Measurements from ENCODE around the gene ELAVL4.
"Not testable (repeated sequence)": the region's sequence is repeated elsewhere in the genome, so short reads cannot be mapped to it uniquely, and the experiment has no call there.

The ELAVL4 gene

DNA sequence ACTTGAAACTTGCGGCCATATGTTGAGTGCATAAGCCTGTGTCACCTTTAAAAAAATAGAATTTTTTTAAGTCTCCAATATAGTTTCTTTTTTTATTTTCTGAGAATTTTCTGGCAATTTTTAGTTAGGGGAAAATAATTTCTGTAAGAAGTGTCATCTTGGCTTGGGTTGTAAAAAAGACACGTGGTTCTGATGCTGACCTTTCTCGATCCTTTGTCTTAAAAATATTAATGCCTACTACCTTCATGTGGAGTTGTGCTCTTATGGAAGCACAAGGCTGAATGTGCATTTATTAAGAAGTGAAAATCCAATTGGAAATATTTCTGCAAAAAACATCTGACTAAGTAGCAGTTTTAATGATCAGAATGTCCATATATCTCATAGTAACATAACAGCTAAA is 3.5 kb downstream of the ELAVL4 start:
- DNase-seq (ENCODE audit: extremely low read depth in 1 of 2, low read depth in 1 of 2) = no peak

DNA sequence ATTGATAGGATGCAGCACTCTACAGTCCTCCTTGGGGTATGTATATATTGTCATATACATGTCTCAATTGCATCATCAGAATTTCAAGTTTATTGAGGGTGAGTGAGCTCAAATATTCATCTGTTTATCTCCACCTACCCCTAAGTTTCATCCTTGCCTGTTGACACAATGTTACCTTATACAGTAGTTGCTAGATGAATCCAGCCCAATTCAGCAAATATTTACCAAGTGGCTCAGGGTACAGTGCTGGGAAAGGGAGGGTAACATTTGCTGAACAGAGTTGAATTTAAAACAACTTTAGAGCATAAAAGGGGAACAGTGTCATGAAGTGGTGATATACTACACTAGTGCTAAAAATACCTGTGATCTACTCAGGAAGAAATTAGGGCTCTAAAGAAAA is 14.4 kb downstream of the ELAVL4 start:
- DNase-seq (ENCODE audit: extremely low read depth in 1 of 2, low read depth in 1 of 2) = no peak

DNA sequence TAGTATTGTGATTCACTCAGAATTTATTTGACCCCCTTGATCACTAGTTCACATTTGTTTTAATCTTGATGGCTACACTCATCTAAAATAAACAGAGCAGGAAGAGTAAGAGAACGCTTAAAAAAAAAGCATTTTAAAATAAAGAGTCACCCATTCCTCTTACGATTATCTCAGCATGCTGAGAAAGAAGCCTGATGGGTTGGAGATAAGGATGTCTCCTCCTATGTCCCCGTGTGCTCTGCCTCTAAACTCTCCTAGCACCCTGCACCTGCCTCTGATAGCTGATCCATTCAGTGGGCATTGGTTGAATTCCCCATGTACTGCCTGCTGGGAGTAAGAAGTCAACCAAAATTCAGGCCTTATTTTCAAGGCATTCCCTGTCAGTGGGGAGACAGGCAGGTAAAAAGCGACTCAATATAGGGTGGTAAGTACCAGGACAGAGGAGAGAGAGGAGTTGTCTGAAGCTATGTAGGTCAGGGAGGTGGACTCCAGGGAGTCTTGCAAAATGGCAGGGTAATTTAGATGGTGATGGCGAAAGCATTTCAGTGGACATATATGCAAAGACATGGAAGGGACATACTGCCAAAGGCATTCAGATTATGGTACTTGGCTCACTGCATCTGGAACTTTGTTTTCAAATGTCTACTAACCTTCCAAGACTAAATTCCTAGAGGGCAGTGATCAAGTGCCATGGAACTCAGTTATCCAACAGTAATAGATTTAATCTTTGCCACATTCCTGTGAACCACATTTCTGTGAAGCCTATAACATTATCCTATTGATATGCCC is 18.4 kb downstream of the ELAVL4 start:
- DNase-seq (ENCODE audit: extremely low read depth in 1 of 2, low read depth in 1 of 2) = no peak

DNA sequence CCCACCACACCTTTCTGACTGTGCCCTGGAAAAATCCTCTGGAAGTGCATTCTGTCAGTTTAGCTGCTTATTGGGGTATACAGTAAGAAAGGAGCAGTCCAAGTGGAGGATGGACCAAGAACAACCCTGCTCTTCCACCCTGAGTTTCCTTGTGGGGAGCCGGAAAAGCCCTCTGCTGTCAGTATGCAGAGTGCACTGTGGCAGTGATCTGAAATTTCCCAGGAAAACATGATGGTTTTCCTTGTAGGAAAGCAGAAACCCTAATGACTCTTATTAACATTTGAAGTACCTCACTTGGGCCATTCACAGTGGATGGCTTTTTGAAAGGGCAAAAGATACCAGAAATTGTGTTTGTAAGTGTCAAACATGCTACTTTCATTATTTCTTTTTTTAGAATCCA is 20.5 kb downstream of the ELAVL4 start:
- DNase-seq (ENCODE audit: extremely low read depth in 1 of 2, low read depth in 1 of 2) = no peak

DNA sequence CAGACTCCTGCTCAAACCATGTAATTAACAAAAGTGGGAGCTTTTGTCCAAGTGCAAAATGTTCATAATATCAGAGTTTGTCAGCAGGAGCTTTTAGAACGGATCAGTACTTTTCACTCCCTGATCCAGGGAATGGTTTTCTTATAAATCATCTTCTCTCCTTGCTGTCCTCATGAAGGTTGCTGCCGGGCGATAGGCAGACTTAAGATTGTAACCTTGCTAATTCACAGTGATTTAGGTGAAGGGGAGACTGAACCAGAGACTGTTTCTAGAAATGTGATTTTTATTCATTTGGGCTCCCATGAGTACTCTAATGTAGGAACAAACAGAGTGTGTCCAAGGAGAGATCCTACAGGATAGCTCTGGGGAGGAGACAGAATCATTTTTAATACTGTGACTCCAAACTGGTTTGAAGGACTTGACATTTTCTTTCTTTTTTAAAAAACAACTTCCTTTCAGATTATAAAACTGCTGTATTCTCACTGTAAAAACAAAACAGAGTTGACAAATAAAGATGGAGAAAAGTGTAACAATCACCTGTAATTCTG is 23.7 kb downstream of the ELAVL4 start:
- no peak for DNase-seq (ENCODE audit: extremely low read depth in 1 of 2, low read depth in 1 of 2)

DNA sequence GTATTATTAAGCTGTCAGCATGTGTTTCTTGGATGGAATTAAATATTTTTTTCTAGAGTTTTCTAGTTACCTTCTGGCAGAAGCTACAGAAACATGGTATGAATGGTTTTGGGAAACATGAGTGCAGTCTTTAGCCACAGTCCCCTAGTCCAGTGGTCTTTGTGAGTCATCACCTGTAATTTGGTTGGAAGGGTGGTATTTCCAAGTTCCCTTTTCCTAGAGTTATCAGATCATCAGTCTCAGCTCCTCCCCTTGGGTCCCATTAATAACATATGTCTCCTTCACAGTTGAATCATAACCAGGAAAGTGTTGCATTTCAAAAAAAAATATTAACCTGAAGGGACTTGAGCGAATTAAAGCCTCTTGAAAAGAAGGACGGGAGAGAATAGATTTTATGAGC is 27.0 kb downstream of the ELAVL4 start:
- DNase-seq (ENCODE audit: extremely low read depth in 1 of 2, low read depth in 1 of 2) = no peak

DNA sequence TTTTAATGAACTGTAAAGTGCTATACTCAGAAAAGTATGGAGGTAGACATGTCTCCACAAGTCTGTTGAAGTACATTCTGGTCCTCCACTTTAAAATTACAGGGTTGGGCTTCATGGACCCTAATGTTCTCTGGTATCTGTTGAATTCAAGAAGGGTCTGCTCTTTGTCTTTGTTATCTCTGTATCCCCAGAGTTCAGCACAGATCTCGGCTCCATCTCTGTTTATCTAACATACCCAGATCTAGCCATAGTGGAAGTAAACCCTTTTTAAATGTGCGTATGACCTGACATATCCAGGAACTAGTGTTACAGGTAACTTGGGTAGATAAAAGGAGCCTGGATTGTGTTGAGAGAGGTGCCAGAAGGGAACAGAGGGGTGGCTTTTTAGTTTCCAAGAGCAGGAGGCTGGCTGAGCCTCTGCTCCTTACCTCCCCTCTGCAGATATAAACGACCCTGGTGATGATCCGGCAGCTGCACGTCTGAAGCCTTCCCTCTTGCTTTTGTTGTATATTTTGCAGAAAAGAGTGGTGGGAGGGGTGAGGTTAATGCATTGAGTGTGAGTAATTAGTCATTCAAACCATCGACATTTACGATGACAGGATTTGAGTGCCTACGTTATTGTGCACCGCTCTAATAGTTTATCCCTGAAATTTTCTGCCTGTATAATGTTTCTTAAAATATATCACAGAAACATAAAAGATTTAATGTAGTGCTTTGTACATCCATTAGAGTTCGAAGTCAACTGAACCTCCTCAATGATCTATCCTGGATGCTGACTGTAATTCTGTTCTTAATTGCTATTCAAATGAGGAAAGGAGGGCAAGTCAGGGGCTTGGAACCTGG is 30.8 kb downstream of the ELAVL4 start:
- no peak for DNase-seq (ENCODE audit: extremely low read depth in 1 of 2, low read depth in 1 of 2)

DNA sequence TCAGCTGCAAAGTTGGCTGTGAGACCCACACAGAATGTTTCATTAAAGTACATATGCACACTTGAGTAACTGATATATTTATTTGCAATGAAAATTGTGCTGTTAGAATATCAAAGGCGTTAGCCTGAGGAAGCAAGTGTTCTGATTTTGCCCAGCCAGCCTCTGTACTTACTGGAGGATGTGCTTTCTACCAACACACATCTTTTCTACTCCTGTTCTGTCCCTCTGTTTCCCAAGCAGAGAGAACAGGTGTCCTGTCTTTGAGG is 31.4 kb downstream of the ELAVL4 start:
- no peak for DNase-seq (ENCODE audit: extremely low read depth in 1 of 2, low read depth in 1 of 2)

DNA sequence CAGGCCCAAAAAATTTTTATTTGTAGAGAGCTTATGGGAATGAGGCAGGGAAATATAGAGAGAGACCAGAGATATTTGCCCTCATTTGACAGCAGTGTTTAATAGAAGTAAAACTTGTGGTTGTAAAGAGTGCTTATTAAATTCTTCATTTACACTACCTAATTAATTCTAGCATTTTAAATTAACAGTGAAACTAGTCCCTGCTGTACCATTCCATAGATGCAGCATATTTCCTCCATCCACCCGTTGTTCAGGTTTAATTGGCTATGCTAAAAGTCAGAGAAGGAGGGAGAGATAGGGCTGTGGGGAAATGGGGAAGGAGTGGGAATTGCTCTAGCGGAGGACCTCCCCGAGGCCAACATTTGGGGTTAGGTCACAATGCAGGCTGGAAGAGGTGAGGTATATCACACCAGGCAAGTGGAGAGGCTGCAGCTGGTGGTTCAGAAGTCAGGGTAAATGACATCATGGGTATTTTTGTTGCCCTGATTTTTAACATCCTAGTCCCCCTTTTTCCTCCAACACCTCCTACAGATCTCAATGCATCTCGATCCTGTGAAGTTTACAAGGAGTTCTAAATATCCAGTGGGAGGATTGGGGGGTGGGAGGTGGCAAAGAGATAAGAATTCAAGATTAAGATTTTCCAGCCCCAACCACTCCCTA is 38.6 kb downstream of the ELAVL4 start:
- no peak for DNase-seq (ENCODE audit: extremely low read depth in 1 of 2, low read depth in 1 of 2)

DNA sequence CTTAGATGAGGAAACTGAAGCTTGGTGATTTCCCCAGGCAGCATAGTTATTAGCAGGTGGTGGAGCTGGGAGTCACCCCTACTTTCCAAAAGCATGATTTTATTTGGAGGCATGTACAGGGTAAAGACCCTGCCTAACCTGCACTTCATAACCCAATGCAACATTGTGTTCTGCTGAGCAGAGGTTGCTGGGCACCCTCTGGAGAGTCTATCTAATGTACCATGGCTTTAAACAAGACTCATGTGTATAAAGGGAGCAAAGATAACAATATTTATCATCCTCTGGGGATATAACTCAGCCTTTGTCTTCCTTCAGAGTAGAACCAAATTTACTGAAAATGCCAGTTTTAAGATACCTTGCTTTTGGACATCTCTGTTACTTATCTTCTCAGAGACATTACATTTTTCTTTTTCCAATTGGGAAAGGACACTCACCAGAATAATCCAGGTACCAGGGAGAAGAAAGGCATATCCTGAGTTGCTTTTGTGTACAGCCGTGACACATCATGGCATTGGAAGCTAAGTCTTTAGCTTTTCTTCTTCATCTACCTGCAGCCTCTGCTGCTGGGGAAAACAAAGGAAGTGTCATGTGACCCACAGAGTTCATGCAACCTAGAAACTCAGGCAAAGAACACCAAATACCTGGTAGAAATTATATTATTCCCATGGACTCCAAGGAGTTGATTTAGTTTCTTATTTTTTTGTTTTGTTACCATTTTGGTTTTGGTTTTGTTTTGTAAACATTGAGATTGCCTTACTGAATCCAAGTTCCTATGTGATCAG is 39.6 kb downstream of the ELAVL4 start:
- DNase-seq (ENCODE audit: extremely low read depth in 1 of 2, low read depth in 1 of 2) = no peak

DNA sequence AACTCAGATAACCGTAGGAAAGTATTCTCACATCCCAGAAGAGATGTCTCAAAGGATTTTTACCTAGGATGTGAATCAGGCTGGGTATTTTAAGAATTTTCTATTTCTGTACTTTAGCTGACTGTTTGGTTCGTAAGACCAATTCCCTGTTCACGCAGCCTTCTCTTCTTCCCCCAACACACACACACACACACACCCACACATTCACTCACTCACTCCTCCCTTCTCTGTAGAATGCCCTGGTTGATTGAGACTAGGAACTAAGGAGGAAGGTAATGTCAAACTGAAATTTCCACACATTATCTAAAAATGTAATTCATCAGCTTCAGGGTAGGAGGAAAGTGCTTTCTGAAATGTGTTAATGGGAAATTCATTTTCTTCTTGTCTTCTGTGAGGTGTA is 43.5 kb downstream of the ELAVL4 start:
- no peak for DNase-seq (ENCODE audit: extremely low read depth in 1 of 2, low read depth in 1 of 2)

DNA sequence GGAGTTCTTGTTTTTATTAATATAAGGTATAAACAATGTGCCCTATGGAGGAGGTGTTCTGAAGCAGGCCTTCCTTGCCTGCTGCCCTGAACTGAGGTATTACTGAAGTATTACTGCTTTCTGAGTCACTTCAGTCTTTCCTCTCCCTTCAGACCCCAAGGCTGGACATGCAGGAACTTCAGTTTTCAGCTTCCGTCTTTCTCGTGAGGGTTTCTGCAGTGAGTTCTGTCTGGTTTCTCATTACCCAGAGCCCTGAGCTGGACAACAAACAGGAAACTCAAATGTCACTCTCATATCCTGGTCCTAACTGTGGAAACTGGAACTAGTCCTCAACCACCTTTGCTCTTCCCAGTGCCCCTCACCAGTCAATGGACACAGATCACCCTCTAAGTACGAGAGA is 46.8 kb downstream of the ELAVL4 start:
- DNase-seq (ENCODE audit: extremely low read depth in 1 of 2, low read depth in 1 of 2) = no peak

DNA sequence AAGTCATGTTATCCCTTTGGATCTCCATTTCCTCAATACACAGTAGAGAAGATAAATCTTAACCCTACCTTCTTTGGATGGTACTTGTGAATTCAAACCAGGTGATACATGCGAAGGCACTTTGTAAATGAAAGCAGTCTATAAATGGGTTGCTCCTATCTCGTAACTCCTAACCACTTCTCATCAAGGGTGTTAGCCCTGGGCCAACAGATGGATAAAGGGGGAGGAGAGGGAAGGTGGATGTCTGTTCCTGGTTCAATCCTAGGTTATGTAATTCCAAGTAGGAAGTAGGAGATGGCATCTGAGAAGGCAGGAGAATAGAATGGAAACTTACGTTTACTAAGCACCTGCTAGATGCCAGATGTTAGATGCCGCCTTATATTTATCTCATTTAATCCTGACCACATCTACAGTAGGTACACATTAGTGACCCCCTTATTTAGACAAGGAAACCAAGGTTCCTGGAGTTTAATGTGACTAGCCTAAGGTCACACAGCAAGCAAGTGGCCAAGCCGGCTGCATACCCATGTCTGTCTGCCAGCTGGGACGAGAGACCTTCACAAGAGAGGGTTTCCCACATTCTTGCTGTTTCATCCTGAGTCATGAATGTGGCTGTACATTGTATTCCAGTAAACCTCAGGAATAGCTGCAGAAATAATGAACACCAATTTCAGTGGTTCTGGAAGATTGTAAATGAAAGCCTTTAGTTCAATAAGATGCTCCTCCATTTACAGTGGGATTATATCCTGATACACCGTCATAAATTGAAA is 47.7 kb downstream of the ELAVL4 start:
- no peak for DNase-seq (ENCODE audit: extremely low read depth in 1 of 2, low read depth in 1 of 2)

DNA sequence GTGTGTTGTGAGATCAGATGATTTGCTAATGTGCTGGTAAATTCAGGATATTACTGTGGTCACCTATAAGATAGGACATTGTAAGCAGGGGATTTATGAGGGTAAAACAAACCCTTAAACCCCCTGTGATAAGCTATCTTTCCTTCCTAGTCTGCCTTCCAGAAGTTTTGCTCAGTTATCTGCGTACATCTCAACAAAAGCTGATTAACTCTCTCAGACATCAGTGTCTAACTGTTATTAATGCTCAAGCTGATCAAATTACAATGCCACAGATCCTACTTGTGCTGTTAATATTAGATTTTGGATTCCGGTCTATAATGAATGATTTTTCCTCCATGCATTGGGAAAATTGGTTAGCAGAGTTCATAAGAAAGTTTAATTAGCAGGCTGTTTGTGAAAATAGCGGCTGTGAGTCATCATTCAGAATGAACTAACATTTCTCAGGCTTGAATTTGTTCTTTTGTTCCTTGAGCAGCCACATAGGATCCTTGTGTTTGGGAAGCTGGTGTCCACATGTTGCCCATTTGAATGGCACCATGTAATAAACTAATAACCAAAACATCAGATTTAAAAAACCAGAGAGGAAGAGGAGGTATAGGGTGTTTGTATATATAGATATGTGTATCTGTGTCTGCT is 48.7 kb downstream of the ELAVL4 start:
- no peak for DNase-seq (ENCODE audit: extremely low read depth in 1 of 2, low read depth in 1 of 2)

DNA sequence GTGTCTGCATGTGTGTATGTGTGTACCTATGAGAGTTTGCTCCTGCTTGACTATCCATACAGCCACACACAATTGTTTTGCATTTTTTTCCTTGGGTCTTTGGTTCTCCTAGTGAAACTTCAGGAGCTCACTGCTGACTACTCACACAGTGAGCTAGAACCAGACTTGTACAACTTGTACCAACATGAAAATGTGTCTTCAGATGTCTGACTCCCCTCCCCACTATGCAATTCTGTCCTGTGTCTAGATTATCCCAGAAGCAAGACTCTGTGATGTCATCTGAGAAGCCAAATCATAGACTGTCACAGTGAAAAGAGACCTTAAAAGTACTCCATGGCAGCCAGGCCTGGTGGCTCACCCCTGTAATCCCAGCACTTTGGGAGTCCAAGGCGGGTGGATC is 49.7 kb downstream of the ELAVL4 start:
- DNase-seq (ENCODE audit: extremely low read depth in 1 of 2, low read depth in 1 of 2) = no peak

DNA sequence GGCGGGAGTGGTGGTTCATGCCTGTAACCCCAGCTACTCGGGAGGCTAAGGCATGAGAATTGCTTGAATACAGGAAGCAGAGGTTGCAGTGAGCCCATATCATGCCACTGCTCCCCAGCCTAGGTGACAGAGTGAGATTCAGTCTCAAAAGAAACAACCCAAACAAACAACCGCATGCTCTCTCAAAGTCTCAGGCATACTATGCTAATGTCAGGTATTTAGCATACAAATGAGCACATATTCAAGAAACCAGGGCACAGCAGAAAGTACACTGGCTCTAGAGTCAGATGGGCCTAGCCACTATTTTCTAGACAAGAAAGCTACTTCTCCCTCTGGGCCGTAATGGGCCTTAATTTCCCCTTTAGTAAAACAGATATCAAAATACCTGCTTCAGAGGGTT is 55.0 kb downstream of the ELAVL4 start:
- DNase-seq (ENCODE audit: extremely low read depth in 1 of 2, low read depth in 1 of 2) = no peak

DNA sequence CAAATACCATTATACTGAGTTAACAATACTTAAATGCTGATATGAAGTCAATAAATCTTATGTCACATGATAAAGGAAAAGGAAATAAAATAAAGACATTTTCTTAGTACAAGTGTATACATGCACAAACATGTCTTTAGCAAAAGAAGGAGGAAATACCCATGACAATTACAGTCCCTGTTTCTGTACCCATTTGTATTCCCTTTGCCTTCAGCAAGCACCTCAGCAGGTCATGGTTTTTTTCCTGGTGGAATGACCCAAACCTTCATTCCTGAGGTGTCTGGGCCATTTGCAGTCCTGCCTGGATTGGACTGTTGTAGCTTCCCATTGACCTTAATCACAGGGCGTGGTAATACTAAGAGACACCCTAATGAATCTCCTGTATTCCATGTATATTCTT is 57.6 kb downstream of the ELAVL4 start:
- DNase-seq (ENCODE audit: extremely low read depth in 1 of 2, low read depth in 1 of 2) = not testable (repeated sequence)

DNA sequence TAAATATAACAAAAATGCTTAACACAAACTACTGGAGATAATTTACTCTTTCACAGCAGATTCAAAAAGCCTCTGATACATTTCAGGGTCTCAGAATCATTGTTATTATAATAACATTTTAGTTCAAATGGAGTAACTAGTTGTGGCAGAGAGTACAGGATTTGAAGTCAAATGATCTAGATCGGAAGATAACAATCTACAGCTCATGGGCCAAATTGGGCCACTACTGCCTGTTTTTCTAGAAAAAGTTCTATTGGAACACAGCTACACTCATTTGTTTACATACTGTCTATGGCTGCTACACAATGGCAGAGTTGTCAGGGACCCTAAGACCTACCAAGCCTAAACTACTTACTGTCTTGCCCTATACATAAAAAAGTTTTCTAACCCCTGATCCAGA is 63.6 kb downstream of the ELAVL4 start:
- no peak for DNase-seq (ENCODE audit: extremely low read depth in 1 of 2, low read depth in 1 of 2)

DNA sequence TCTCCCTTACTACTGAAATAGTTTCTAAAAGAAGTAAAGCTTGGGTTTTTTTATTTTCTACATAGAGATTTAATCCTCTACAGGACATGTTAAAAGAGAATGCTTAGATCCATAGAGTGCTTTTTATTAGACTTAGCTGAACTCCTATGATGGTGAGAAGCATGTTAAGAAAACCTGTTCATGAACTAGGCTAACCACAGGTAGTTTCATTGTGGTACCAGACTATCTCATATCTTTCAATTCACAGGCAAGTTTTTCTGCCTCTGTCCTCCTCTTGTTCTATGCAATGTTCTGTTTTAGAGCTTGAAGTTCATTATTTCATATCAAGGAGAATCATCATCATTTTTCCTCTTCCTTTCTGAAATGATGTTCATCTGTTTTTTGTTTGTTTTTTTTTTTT is 65.4 kb downstream of the ELAVL4 start:
- no peak for DNase-seq (ENCODE audit: extremely low read depth in 1 of 2, low read depth in 1 of 2)

All from stimulated activated CD8-positive, alpha-beta memory T cell treated with anti-CD3 and anti-CD28 coated beads, Interleukin-7, amount 100 ng/mL, for 48 hours (primary cell).